LNCaP clone FGC (cell line): Measurements from ENCODE around the gene EEFSEC.
A peak's percentile ranks its signal among the peaks of the same experiment; 100 is the strongest.

Source experiments
- DNase-seq: peaks from one replicate; pipeline ENCODE4 v3.0.0-alpha.2; 2011; ENCODE audit warnings: low read depth
- H3K4me3 ChIP-seq: 2 replicates; pipeline ENCODE4 v1.5.1; 2011; ENCODE audit warnings: mild to moderate bottlenecking, low read depth, low read length, control low read depth
- CTCF ChIP-seq: IDR thresholded peaks from 2 replicates; pipeline ENCODE4 v1.5.1; 2012; ENCODE audit warnings: mild to moderate bottlenecking; ENCODE audit not compliant: control insufficient read depth, insufficient read depth; ENCODE audit errors: extremely low read depth

Gene EEFSEC

GRCh38 chr3:128334086-128334645 is 180.9 kb downstream of the EEFSEC start:
- no peak for TF ChIP-seq CTCF

GRCh38 chr3:128334766-128335165 is 181.5 kb downstream of the EEFSEC start:
- DNase-seq = no peak
- H3K4me3 ChIP-seq = no peak overlapping the region
- no peak for TF ChIP-seq CTCF

More at GRCh38 chr3:128334086-128334645, 180.9 kb downstream of the EEFSEC start:
- no peak for DNase-seq
- no peak overlapping the region for H3K4me3 ChIP-seq

GRCh38 chr3:128335621-128336296 is 182.5 kb downstream of the EEFSEC start:
- peak; percentile 96 for DNase-seq
- no peak for TF ChIP-seq CTCF
- H3K4me3 ChIP-seq = peak overlapping the region; percentile 2; the same call in 1 of the 2 replicates

- no peak for DNase-seq
- no peak for TF ChIP-seq CTCF
- no peak overlapping the region for H3K4me3 ChIP-seq
Observed at GRCh38 chr3:128336337-128337156, 183.3 kb downstream of the EEFSEC start.

- H3K4me3 ChIP-seq = no peak overlapping the region
- no peak for TF ChIP-seq CTCF
- no peak for DNase-seq
Observed at GRCh38 chr3:128337305-128337704, 184.0 kb downstream of the EEFSEC start.

- DNase-seq = no peak
- TF ChIP-seq CTCF = no peak
- no peak overlapping the region for H3K4me3 ChIP-seq
Observed at GRCh38 chr3:128338536-128339330, 185.5 kb downstream of the EEFSEC start.
